ENCODE results near the gene ADAMTS14. TPM values are rescaled to one million over a fixed set of nuclear protein-coding genes. Genes with fewer than 3 reads are reported as not detected.
A peak's percentile ranks its signal among the peaks of the same experiment; 100 is the strongest.

ADAMTS14 gene
- total RNA-seq, 1 experiment from 2014 or later, result 1.6 TPM

- Histone ChIP-seq H3K79me1 (ENCODE audit: insufficient read depth, low read depth, low read length, poor library complexity, severe bottlenecking) (no peaks in the 10 kb centered on the region), H2BK5ac (ENCODE audit: insufficient read length, low read length) (no peak overlapping the region), H3K79me2 (ENCODE audit: insufficient read depth, low read length) (no peaks in the 10 kb centered on the region), H4K8ac (replicated peaks; ENCODE audit: insufficient read length, low read depth, low read length) (no peak overlapping the region), H3K9ac (ENCODE audit: extremely low read depth, insufficient read length, low read length) (no peak overlapping the region), H3K4me2 (ENCODE audit: insufficient read depth, insufficient read length, low read length) (no peak overlapping the region), H3K14ac (ENCODE audit: insufficient read depth, low read length) (no peak overlapping the region), H3K23ac (ENCODE audit: insufficient read length, low read depth, low read length) (no peak overlapping the region), H3T11ph (ENCODE audit: low read length) (no peak overlapping the region), H2BK20ac (ENCODE audit: low read depth, low read length, poor library complexity, severe bottlenecking) (no peak overlapping the region), H4K5ac (ENCODE audit: insufficient read length, low read depth, low read length) (no peak overlapping the region), H3K4ac (ENCODE audit: low read depth, low read length) (no peak overlapping the region), H3K23me2 (ENCODE audit: insufficient read length, low read depth, low read length, poor library complexity, severe bottlenecking) (no peaks in the 10 kb centered on the region), H2BK12ac (ENCODE audit: insufficient read length, low read depth, low read length) (no peak overlapping the region), H3K27me3 (ENCODE audit: insufficient read depth, low read length) (no peaks in the 10 kb centered on the region), H3K9me3 (ENCODE audit: control insufficient read depth, low read depth, low read length) (no peaks in the 10 kb centered on the region), H2AK5ac (ENCODE audit: insufficient read length, low read length) (no peak overlapping the region), H3K4me1 (ENCODE audit: insufficient read depth, low read length) (no peaks in the 10 kb centered on the region; the same call in 1 of the 2 replicates), H4K91ac (ENCODE audit: insufficient read length, low read depth, low read length) (no peak overlapping the region), H4K20me1 (ENCODE audit: control insufficient read depth, insufficient read depth, insufficient read length) (no peaks in the 10 kb centered on the region), H3K18ac (ENCODE audit: insufficient read length, low read depth, low read length) (no peak overlapping the region), H2BK120ac (ENCODE audit: low read depth, low read length, poor library complexity, severe bottlenecking) (no peak overlapping the region), H3K56ac (ENCODE audit: insufficient read length, low read depth, low read length) (no peak overlapping the region), H2AFZ (ENCODE audit: low read length) (no peak overlapping the region), H3K27ac (ENCODE audit: insufficient read length, low read depth, low read length) (no peak overlapping the region), H2BK15ac (ENCODE audit: low read depth, low read length) (no peak overlapping the region)
- 100% methylated on average over 1 of the region's 3 CpGs for WGBS (ENCODE audit: extremely low coverage, insufficient read length, low lambda C conversion rate)
- no peaks in the 10 kb centered on the region for H3K9me3 Mint-ChIP-seq
- no peaks in the 10 kb centered on the region; the same call in 1 of the 2 replicates for H3K27me3 Mint-ChIP-seq (ENCODE audit: low read depth)
- H3K36me3 Mint-ChIP-seq (ENCODE audit: insufficient read depth in 1 of 3, low read depth in 3 of 3), result no peaks in the 10 kb centered on the region
- TF ChIP-seq CTCF (conservative IDR thresholded peaks at IDR 0.05), result no peak
- peak overlapping the region in 1 of 3 experiments; percentile 34; a peak in 2 of 7 replicates for H3K27ac Mint-ChIP-seq
- no peak for DNase-seq
- H3K4me1 Mint-ChIP-seq, result peaks cover 7 to 9% of the 10 kb centered on the region in 2 experiments
- H3K4me3 Mint-ChIP-seq, result no peak overlapping the region
Observed at GRCh38 chr10:70699063-70699658, 26.9 kb downstream of the ADAMTS14 start.
